GM23338 (cell line): ENCODE measurements around the gene CES3. TPM values are rescaled to one million over a fixed set of nuclear protein-coding genes. Genes with fewer than 3 reads are reported as not detected.

ENCODE experiments used
- ATAC-seq: fragments of 200-7000 bp; cut with Tn5 transposase; 3 replicates; pipeline ENCODE4 v1.9.1; 2020
- DNase-seq: peaks from one replicate; pipeline ENCODE4 v3.0.0-alpha.2; 2015; ENCODE audit warnings: low spot score
- H2AFZ ChIP-seq: fragments of 200-600 bp; sonication (generic); 2 replicates; pipeline ENCODE4 v1.8.0; 2016; ENCODE audit warnings: antibody characterized with exemption, mild to moderate bottlenecking, moderate library complexity
- H3F3A ChIP-seq: fragments of 200-600 bp; sonication (generic); replicated peaks from 2 replicates; pipeline ENCODE4 v1.8.0; 2017; ENCODE audit warnings: antibody characterized with exemption, mixed run types, low read depth
- H3K27ac ChIP-seq: fragments of 200-600 bp; sonication (generic); 2 replicates; pipeline ENCODE4 v1.6.1; 2016; ENCODE audit warnings: low read depth
- H3K27me3 ChIP-seq: fragments of 200-600 bp; sonication (generic); 2 replicates; pipeline ENCODE4 v1.8.0; 2016; ENCODE audit warnings: mild to moderate bottlenecking, mixed run types, moderate library complexity; ENCODE audit not compliant: insufficient read depth
- H3K36me3 ChIP-seq: fragments of 200-600 bp; sonication (generic); 2 replicates; pipeline ENCODE4 v1.8.0; 2016; ENCODE audit warnings: mild to moderate bottlenecking; ENCODE audit not compliant: insufficient read depth
- H3K4me1 ChIP-seq: fragments of 200-600 bp; sonication (generic); 2 replicates; pipeline ENCODE4 v1.8.0; 2016; ENCODE audit warnings: mild to moderate bottlenecking, moderate library complexity; ENCODE audit not compliant: insufficient read depth
- H3K4me2 ChIP-seq: fragments of 200-600 bp; sonication (generic); 2 replicates; pipeline ENCODE4 v1.7.1; 2017; ENCODE audit warnings: mixed run types
- H3K4me3 ChIP-seq: fragments of 200-600 bp; sonication (generic); 2 replicates; pipeline ENCODE4 v1.6.1; 2016; ENCODE audit warnings: mixed run types
- H3K79me2 ChIP-seq: fragments of 200-600 bp; sonication (generic); replicated peaks from 2 replicates; pipeline ENCODE4 v1.8.0; 2017; ENCODE audit warnings: mild to moderate bottlenecking; ENCODE audit not compliant: insufficient read depth
- H3K9me2 ChIP-seq: fragments of 200-600 bp; sonication (generic); 2 replicates; pipeline ENCODE4 v1.8.0; 2017; ENCODE audit not compliant: insufficient read depth
- H4K20me1 ChIP-seq: fragments of 200-600 bp; sonication (generic); replicated peaks from 2 replicates; pipeline ENCODE4 v1.8.0; 2017; ENCODE audit warnings: mild to moderate bottlenecking; ENCODE audit not compliant: insufficient read depth
- H3K27ac Mint-ChIP-seq: 2 replicates; pipeline ENCODE4 v1.8.0; 2020; ENCODE audit warnings: inconsistent platforms, mild to moderate bottlenecking, moderate library complexity, mixed read lengths
- H3K27me3 Mint-ChIP-seq: 3 replicates; pipeline ENCODE4 v1.8.0; 2022; ENCODE audit warnings: low read depth, mild to moderate bottlenecking, moderate library complexity, mixed read lengths, inconsistent platforms; ENCODE audit not compliant: insufficient read depth, poor library complexity
- H3K36me3 Mint-ChIP-seq: 3 replicates; pipeline ENCODE4 v1.8.0; 2021; ENCODE audit warnings: low read depth, mild to moderate bottlenecking, inconsistent platforms, moderate library complexity, mixed read lengths
- H3K4me1 Mint-ChIP-seq: 3 replicates; pipeline ENCODE4 v1.8.0; 2020; ENCODE audit warnings: mild to moderate bottlenecking, inconsistent platforms, mixed read lengths
- H3K4me3 Mint-ChIP-seq: 3 replicates; pipeline ENCODE4 v1.8.0; 2021; ENCODE audit warnings: moderate library complexity, mild to moderate bottlenecking, inconsistent platforms, mixed read lengths
- H3K9me3 Mint-ChIP-seq: 3 replicates; pipeline ENCODE4 v1.8.0; 2020; ENCODE audit warnings: moderate library complexity, mild to moderate bottlenecking, inconsistent platforms, mixed read lengths
- CREB1 ChIP-seq: fragments of 250-450 bp; sonication (Bioruptor Pico); IDR thresholded peaks from 2 replicates; pipeline ENCODE4 v1.5.0; 2020; ENCODE audit warnings: low read depth, mild to moderate bottlenecking, moderate library complexity
- EZH2 ChIP-seq: fragments of 200-600 bp; sonication (generic); IDR thresholded peaks from one replicate; pipeline ENCODE4 v1.8.0; 2017; ENCODE audit warnings: antibody characterized with exemption, mild to moderate bottlenecking, low read depth; ENCODE audit not compliant: unreplicated experiment
- EZH2phosphoT487 ChIP-seq: fragments of 200-600 bp; sonication (generic); IDR thresholded peaks from one replicate; pipeline ENCODE4 v1.8.1; 2018; ENCODE audit warnings: antibody characterized with exemption; ENCODE audit not compliant: unreplicated experiment
- JUNB ChIP-seq: IDR thresholded peaks from one replicate; pipeline ENCODE4 v1.6.1; 2016; ENCODE audit warnings: antibody characterized with exemption; ENCODE audit not compliant: unreplicated experiment
- NANOG ChIP-seq: IDR thresholded peaks from 2 replicates; pipeline ENCODE4 v1.6.1; 2016; ENCODE audit warnings: antibody characterized with exemption, borderline replicate concordance
- POLR2AphosphoS5 ChIP-seq: IDR thresholded peaks from 2 replicates; pipeline ENCODE4 v1.6.1; 2016; ENCODE audit warnings: antibody characterized with exemption, low read depth
- STAT1 ChIP-seq: IDR thresholded peaks from one replicate; pipeline ENCODE4 v1.6.1; 2016; ENCODE audit warnings: antibody characterized with exemption; ENCODE audit not compliant: unreplicated experiment
- ZNF114 ChIP-seq: fragments of 250-450 bp; sonication (Bioruptor Pico); IDR thresholded peaks from 2 replicates; pipeline ENCODE4 v1.5.0; 2020; ENCODE audit warnings: mild to moderate bottlenecking, moderate library complexity
- ZNF331 ChIP-seq: fragments of 250-450 bp; sonication (Bioruptor Pico); IDR thresholded peaks from 2 replicates; pipeline ENCODE4 v1.5.0; 2020; ENCODE audit warnings: low read depth, mild to moderate bottlenecking, moderate library complexity
- polyA plus RNA-seq: library from polyadenylated mRNA; unstranded; fragments of >200 nt; fragmentation: Nextera tagmentation; extraction: Ambion mirVana; gene quantifications from 2 replicates; pipeline ENCODE4 v1.2.1, GENCODE V29; 2016
- total RNA-seq: library from RNA; depleted of rRNA; stranded (reverse); fragments of >200 nt; shearing (Covaris generic); gene quantifications from 2 replicates; pipeline ENCODE4 v1.2.3, GENCODE V29; 2014
- TF ChIP-seq, protein P1 (sequence below): IDR thresholded peaks from 2 replicates; pipeline ENCODE4 v1.6.1; 2016; ENCODE audit warnings: antibody characterized with exemption
- TF ChIP-seq, protein P2 (sequence below): IDR thresholded peaks from one replicate; pipeline ENCODE4 v1.6.1; 2018; ENCODE audit warnings: antibody characterized with exemption; ENCODE audit not compliant: unreplicated experiment
- TF ChIP-seq, protein P3 (sequence below), 2 experiments: fragments of 200-600 bp in 1 of 2; sonication (generic) in 1 of 2; conservative IDR thresholded peaks; 2 replicates each; pipeline versions ENCODE4 v1.5.1 to v1.6.1; 2016 to 2017; ENCODE audit warnings: antibody characterized with exemption in 2 of 2, low read depth in 2 of 2, mild to moderate bottlenecking in 2 of 2, moderate library complexity in 1 of 2
- TF ChIP-seq, protein P4 (sequence below): fragments of 250-450 bp; sonication (Bioruptor Pico); IDR thresholded peaks from 2 replicates; pipeline ENCODE4 v1.5.0; 2020; ENCODE audit warnings: mild to moderate bottlenecking, moderate library complexity

Gene CES3
- total and polyA plus RNA-seq, 2 experiments from 2014 or later: 0.55 to 1.0 TPM

DNA sequence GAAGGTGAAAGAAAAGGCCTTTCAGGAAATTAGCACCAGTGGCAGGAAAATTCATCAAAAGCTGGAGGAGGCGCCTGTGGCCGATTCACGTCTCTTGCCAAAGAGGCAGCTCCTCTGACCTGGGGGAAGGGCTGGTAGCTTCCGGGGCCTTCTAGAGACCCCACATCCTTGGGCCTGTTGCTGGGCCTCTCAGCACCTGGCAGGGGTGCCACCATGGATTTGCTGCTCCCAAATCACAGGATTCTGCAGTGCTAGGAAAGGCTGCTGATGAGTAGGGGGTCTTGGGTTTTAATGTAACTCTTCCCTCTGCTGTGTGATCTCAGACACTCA, 56.3 kb downstream of the CES3 start:
- H3K27ac Mint-ChIP-seq: no peak overlapping the region

More for the DNA sequence above, 56.3 kb downstream of the CES3 start:
- no peaks in the 10 kb centered on the region for H3K36me3 Mint-ChIP-seq
- H3K79me2 ChIP-seq: no peaks in the 10 kb centered on the region
- ATAC-seq: no peak
- H4K20me1 ChIP-seq: no peaks in the 10 kb centered on the region
- no peak overlapping the region for H3K4me3 Mint-ChIP-seq
- H3K27me3 Mint-ChIP-seq: peaks cover 37% of the 10 kb centered on the region
- H3K4me3 ChIP-seq: no peak overlapping the region
- no peaks in the 10 kb centered on the region for H3K9me2 ChIP-seq
- H3K4me1 Mint-ChIP-seq: no peaks in the 10 kb centered on the region; the same call in 2 of the 3 replicates
- TF ChIP-seq JUNB (no peak), NANOG (no peak), STAT1 (no peak), POLR2AphosphoS5 (no peak), ZNF331 (no peak), EZH2phosphoT487 (no peak), ZNF114 (CRISPR knock-in tag) (no peak), EZH2 (no peak), CREB1 (CRISPR knock-in tag) (no peak)
- TF ChIP-seq, protein P1, sequence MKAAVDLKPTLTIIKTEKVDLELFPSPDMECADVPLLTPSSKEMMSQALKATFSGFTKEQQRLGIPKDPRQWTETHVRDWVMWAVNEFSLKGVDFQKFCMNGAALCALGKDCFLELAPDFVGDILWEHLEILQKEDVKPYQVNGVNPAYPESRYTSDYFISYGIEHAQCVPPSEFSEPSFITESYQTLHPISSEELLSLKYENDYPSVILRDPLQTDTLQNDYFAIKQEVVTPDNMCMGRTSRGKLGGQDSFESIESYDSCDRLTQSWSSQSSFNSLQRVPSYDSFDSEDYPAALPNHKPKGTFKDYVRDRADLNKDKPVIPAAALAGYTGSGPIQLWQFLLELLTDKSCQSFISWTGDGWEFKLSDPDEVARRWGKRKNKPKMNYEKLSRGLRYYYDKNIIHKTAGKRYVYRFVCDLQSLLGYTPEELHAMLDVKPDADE: no peak
- TF ChIP-seq, protein P2, sequence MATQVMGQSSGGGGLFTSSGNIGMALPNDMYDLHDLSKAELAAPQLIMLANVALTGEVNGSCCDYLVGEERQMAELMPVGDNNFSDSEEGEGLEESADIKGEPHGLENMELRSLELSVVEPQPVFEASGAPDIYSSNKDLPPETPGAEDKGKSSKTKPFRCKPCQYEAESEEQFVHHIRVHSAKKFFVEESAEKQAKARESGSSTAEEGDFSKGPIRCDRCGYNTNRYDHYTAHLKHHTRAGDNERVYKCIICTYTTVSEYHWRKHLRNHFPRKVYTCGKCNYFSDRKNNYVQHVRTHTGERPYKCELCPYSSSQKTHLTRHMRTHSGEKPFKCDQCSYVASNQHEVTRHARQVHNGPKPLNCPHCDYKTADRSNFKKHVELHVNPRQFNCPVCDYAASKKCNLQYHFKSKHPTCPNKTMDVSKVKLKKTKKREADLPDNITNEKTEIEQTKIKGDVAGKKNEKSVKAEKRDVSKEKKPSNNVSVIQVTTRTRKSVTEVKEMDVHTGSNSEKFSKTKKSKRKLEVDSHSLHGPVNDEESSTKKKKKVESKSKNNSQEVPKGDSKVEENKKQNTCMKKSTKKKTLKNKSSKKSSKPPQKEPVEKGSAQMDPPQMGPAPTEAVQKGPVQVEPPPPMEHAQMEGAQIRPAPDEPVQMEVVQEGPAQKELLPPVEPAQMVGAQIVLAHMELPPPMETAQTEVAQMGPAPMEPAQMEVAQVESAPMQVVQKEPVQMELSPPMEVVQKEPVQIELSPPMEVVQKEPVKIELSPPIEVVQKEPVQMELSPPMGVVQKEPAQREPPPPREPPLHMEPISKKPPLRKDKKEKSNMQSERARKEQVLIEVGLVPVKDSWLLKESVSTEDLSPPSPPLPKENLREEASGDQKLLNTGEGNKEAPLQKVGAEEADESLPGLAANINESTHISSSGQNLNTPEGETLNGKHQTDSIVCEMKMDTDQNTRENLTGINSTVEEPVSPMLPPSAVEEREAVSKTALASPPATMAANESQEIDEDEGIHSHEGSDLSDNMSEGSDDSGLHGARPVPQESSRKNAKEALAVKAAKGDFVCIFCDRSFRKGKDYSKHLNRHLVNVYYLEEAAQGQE: no peak
- TF ChIP-seq, protein P3, sequence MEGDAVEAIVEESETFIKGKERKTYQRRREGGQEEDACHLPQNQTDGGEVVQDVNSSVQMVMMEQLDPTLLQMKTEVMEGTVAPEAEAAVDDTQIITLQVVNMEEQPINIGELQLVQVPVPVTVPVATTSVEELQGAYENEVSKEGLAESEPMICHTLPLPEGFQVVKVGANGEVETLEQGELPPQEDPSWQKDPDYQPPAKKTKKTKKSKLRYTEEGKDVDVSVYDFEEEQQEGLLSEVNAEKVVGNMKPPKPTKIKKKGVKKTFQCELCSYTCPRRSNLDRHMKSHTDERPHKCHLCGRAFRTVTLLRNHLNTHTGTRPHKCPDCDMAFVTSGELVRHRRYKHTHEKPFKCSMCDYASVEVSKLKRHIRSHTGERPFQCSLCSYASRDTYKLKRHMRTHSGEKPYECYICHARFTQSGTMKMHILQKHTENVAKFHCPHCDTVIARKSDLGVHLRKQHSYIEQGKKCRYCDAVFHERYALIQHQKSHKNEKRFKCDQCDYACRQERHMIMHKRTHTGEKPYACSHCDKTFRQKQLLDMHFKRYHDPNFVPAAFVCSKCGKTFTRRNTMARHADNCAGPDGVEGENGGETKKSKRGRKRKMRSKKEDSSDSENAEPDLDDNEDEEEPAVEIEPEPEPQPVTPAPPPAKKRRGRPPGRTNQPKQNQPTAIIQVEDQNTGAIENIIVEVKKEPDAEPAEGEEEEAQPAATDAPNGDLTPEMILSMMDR (conservative IDR thresholded peaks at IDR 0.05; ENCODE audit: low read depth in 2 of 2): no peak
- TF ChIP-seq, protein P4, sequence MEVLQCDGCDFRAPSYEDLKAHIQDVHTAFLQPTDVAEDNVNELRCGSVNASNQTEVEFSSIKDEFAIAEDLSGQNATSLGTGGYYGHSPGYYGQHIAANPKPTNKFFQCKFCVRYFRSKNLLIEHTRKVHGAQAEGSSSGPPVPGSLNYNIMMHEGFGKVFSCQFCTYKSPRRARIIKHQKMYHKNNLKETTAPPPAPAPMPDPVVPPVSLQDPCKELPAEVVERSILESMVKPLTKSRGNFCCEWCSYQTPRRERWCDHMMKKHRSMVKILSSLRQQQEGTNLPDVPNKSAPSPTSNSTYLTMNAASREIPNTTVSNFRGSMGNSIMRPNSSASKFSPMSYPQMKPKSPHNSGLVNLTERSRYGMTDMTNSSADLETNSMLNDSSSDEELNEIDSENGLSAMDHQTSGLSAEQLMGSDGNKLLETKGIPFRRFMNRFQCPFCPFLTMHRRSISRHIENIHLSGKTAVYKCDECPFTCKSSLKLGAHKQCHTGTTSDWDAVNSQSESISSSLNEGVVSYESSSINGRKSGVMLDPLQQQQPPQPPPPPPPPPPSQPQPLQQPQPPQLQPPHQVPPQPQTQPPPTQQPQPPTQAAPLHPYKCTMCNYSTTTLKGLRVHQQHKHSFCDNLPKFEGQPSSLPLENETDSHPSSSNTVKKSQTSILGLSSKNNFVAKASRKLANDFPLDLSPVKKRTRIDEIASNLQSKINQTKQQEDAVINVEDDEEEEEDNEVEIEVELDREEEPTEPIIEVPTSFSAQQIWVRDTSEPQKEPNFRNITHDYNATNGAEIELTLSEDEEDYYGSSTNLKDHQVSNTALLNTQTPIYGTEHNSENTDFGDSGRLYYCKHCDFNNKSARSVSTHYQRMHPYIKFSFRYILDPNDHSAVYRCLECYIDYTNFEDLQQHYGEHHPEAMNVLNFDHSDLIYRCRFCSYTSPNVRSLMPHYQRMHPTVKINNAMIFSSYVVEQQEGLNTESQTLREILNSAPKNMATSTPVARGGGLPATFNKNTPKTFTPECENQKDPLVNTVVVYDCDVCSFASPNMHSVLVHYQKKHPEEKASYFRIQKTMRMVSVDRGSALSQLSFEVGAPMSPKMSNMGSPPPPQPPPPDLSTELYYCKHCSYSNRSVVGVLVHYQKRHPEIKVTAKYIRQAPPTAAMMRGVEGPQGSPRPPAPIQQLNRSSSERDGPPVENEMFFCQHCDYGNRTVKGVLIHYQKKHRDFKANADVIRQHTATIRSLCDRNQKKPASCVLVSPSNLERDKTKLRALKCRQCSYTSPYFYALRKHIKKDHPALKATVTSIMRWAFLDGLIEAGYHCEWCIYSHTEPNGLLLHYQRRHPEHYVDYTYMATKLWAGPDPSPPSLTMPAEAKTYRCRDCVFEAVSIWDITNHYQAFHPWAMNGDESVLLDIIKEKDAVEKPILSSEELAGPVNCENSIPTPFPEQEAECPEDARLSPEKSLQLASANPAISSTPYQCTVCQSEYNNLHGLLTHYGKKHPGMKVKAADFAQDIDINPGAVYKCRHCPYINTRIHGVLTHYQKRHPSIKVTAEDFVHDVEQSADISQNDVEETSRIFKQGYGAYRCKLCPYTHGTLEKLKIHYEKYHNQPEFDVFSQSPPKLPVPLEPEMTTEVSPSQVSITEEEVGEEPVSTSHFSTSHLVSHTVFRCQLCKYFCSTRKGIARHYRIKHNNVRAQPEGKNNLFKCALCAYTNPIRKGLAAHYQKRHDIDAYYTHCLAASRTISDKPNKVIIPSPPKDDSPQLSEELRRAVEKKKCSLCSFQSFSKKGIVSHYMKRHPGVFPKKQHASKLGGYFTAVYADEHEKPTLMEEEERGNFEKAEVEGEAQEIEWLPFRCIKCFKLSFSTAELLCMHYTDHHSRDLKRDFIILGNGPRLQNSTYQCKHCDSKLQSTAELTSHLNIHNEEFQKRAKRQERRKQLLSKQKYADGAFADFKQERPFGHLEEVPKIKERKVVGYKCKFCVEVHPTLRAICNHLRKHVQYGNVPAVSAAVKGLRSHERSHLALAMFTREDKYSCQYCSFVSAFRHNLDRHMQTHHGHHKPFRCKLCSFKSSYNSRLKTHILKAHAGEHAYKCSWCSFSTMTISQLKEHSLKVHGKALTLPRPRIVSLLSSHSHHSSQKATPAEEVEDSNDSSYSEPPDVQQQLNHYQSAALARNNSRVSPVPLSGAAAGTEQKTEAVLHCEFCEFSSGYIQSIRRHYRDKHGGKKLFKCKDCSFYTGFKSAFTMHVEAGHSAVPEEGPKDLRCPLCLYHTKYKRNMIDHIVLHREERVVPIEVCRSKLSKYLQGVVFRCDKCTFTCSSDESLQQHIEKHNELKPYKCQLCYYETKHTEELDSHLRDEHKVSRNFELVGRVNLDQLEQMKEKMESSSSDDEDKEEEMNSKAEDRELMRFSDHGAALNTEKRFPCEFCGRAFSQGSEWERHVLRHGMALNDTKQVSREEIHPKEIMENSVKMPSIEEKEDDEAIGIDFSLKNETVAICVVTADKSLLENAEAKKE: no peak
- no peak overlapping the region for H3K27ac ChIP-seq
- H2AFZ ChIP-seq: no peak overlapping the region
- no peaks in the 10 kb centered on the region for H3K9me3 Mint-ChIP-seq
- peaks cover 41% of the 10 kb centered on the region for H3K27me3 ChIP-seq
- H3K4me1 ChIP-seq: peaks cover 4% of the 10 kb centered on the region; the same call in 1 of the 2 replicates
- no peaks in the 10 kb centered on the region for H3K36me3 ChIP-seq
- no peak overlapping the region for H3K4me2 ChIP-seq
- no peaks in the 10 kb centered on the region for H3F3A ChIP-seq
- DNase-seq: no peak
